Measurements from ENCODE around the gene CIZ1. TPM values are rescaled to one million over a fixed set of nuclear protein-coding genes. Genes with fewer than 3 reads are reported as not detected.

CIZ1 gene
- total RNA-seq, 1 donor from 2014 or later = 156 TPM

GRCh38 chr9:128208386-128208785 is 17.0 kb upstream of the CIZ1 start:
- no peak for DNase-seq (ENCODE audit: low spot score)
- peaks cover 3% of the 10 kb centered on the region for H3K36me3 Mint-ChIP-seq (ENCODE audit: low read depth, unreplicated experiment)
- H3K27ac Mint-ChIP-seq (ENCODE audit: unreplicated experiment) = no peak overlapping the region
- peaks cover 15% of the 10 kb centered on the region for H3K27me3 Mint-ChIP-seq (ENCODE audit: unreplicated experiment)
- H3K9me3 Mint-ChIP-seq (ENCODE audit: unreplicated experiment) = peaks cover 3% of the 10 kb centered on the region
- no peak for TF ChIP-seq CTCF (IDR thresholded peaks at IDR 0.05; ENCODE audit: unreplicated experiment)
- no peak overlapping the region for H3K4me3 Mint-ChIP-seq (ENCODE audit: unreplicated experiment)
- peaks cover 15% of the 10 kb centered on the region for H3K4me1 Mint-ChIP-seq (ENCODE audit: unreplicated experiment)

- Mint-ChIP-seq H3K4me3 (ENCODE audit: unreplicated experiment) (no peak overlapping the region), H3K4me1 (ENCODE audit: unreplicated experiment) (peaks cover 19% of the 10 kb centered on the region), H3K27ac (ENCODE audit: unreplicated experiment) (no peak overlapping the region), H3K27me3 (ENCODE audit: unreplicated experiment) (peaks cover 20% of the 10 kb centered on the region), H3K9me3 (ENCODE audit: unreplicated experiment) (peaks cover 2% of the 10 kb centered on the region), H3K36me3 (ENCODE audit: low read depth, unreplicated experiment) (peaks cover 9% of the 10 kb centered on the region)
- DNase-seq (ENCODE audit: low spot score) = no peak
- TF ChIP-seq CTCF (IDR thresholded peaks at IDR 0.05; ENCODE audit: unreplicated experiment) = no peak
Observed at GRCh38 chr9:128206916-128207910, 15.8 kb upstream of the CIZ1 start.

GRCh38 chr9:128206484-128206883 is 15.1 kb upstream of the CIZ1 start:
- no peak overlapping the region for H3K4me3 Mint-ChIP-seq (ENCODE audit: unreplicated experiment)
- H3K27me3 Mint-ChIP-seq (ENCODE audit: unreplicated experiment) = peaks cover 19% of the 10 kb centered on the region
- H3K36me3 Mint-ChIP-seq (ENCODE audit: low read depth, unreplicated experiment) = peaks cover 10% of the 10 kb centered on the region
- no peak overlapping the region for H3K27ac Mint-ChIP-seq (ENCODE audit: unreplicated experiment)
- H3K9me3 Mint-ChIP-seq (ENCODE audit: unreplicated experiment) = no peaks in the 10 kb centered on the region
- peaks cover 16% of the 10 kb centered on the region for H3K4me1 Mint-ChIP-seq (ENCODE audit: unreplicated experiment)
- TF ChIP-seq CTCF (IDR thresholded peaks at IDR 0.05; ENCODE audit: unreplicated experiment) = no peak
- DNase-seq (ENCODE audit: low spot score) = no peak

GRCh38 chr9:128205296-128205944 is 14.0 kb upstream of the CIZ1 start:
- Mint-ChIP-seq H3K36me3 (ENCODE audit: low read depth, unreplicated experiment) (peaks cover 10% of the 10 kb centered on the region), H3K9me3 (ENCODE audit: unreplicated experiment) (no peaks in the 10 kb centered on the region), H3K4me3 (ENCODE audit: unreplicated experiment) (no peak overlapping the region), H3K4me1 (ENCODE audit: unreplicated experiment) (peaks cover 16% of the 10 kb centered on the region), H3K27me3 (ENCODE audit: unreplicated experiment) (peaks cover 17% of the 10 kb centered on the region), H3K27ac (ENCODE audit: unreplicated experiment) (no peak overlapping the region)
- no peak for DNase-seq (ENCODE audit: low spot score)
- no peak for TF ChIP-seq CTCF (IDR thresholded peaks at IDR 0.05; ENCODE audit: unreplicated experiment)
